Uterus (tissue), 2 donors: ENCODE results near the gene PGBD5.

Experiments
- POLR2A ChIP-seq, 2 donors: fragments of 450-650 bp; IDR thresholded peaks; one replicate each; pipeline ENCODE4 v1.6.1; 2016; ENCODE audit warnings: antibody characterized with exemption in 2 of 2, mild to moderate bottlenecking in 1 of 2, moderate library complexity in 1 of 2
- TF ChIP-seq, protein P1 (sequence below), 4 experiments: fragments of 200-600 bp in 2 of 4; fragments of 450-650 bp in 2 of 4; sonication (generic) in 2 of 4; IDR thresholded peaks; one replicate each; pipeline ENCODE4 v1.5.1; 2016 to 2019; ENCODE audit warnings: antibody characterized with exemption in 4 of 4, mild to moderate bottlenecking in 2 of 4, moderate library complexity in 1 of 4

DNA sequence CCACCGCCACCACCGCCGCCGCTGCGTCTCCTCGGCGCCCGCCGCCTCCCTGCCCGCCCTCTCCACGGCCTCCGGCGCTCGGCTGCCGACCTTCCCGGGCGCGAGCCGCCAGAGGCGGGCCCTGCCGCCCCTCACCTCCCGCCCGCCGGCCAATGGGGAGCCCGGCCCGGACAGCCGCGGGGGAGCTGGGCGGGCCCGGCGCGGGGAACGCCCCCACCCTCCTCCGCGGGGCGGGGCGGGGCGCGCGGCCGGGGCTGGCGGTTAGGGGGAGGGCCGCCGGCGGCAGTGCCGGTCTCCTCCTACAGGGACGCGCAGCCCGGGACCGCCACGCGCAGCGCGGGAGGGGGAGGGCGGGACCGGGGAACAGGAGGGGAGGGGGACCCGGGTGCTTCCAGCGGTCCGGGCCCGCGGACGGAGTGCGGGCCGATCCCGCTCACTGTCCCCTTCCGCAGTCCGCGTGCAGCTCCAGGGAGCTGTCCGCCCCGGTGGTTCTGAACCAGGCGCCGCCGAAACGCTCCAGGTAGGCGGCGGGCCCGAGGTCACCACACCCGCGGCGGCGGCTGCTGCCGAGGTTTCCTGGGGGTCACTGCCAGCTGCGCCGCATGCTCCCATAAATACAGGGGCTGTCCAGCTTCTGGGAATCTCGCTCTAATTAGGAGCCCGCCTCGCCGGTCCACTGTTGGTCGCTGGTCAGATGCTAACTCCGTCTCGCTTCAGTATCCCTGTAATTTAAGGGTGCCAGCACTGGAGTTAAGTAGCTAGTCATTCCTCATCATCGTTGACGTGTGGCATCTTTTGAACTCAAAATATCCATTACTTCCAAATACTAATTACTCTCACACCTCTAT lies at the start of gene PGBD5:
- TF ChIP-seq, protein P1, sequence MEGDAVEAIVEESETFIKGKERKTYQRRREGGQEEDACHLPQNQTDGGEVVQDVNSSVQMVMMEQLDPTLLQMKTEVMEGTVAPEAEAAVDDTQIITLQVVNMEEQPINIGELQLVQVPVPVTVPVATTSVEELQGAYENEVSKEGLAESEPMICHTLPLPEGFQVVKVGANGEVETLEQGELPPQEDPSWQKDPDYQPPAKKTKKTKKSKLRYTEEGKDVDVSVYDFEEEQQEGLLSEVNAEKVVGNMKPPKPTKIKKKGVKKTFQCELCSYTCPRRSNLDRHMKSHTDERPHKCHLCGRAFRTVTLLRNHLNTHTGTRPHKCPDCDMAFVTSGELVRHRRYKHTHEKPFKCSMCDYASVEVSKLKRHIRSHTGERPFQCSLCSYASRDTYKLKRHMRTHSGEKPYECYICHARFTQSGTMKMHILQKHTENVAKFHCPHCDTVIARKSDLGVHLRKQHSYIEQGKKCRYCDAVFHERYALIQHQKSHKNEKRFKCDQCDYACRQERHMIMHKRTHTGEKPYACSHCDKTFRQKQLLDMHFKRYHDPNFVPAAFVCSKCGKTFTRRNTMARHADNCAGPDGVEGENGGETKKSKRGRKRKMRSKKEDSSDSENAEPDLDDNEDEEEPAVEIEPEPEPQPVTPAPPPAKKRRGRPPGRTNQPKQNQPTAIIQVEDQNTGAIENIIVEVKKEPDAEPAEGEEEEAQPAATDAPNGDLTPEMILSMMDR (IDR thresholded peaks at IDR 0.05), result no peak
- no peak for TF ChIP-seq POLR2A (IDR thresholded peaks at IDR 0.05)
